Naive thymus-derived CD8-positive, alpha-beta T cell (primary cell): ENCODE measurements around the gene CDCA5. TPM values are rescaled to one million over a fixed set of nuclear protein-coding genes. Genes with fewer than 3 reads are reported as not detected.
"Not testable (repeated sequence)": the region's sequence is repeated elsewhere in the genome, so short reads cannot be mapped to it uniquely, and the experiment has no call there.

Experiments used
- ATAC-seq, 2 donors: fragments of 150-1000 bp; cut with Tn5 transposase in 1 of 2; sonication (Bioruptor Pico), chemical (Tn5 transposase) in 1 of 2; 1 replicate in 1 of 2; 2 replicates in 1 of 2; pipeline ENCODE4 v1.10.0; 2021; ENCODE audit warnings: mild to moderate bottlenecking in 2 of 2, moderate library complexity in 2 of 2
- POLR2A ChIA-PET: fragments of 350-600 bp; sonication (Branson Sonifier 250); formaldehyde crosslinking; loops from one replicate; lab custom pipeline; 2021; ENCODE audit warnings: antibody characterized with exemption; lab: Charles Lee
- DNase-seq, 10 donors: peaks; one replicate each; pipeline versions ENCODE4 v3.0.0 to v3.0.0-alpha.2; 2020 to 2022
- H3K27ac Mint-ChIP-seq, 10 donors: one replicate each; pipeline ENCODE4 v1.8.0; 2020 to 2022; ENCODE audit warnings: mild to moderate bottlenecking in 10 of 10, mixed read lengths in 10 of 10, moderate library complexity in 4 of 10, inconsistent platforms in 1 of 10
- H3K27me3 Mint-ChIP-seq, 5 donors: one replicate each; pipeline ENCODE4 v1.8.0; 2021 to 2022; ENCODE audit warnings: mixed read lengths in 5 of 5
- H3K36me3 Mint-ChIP-seq, 3 donors: one replicate each; pipeline ENCODE4 v1.8.0; 2020 to 2022; ENCODE audit warnings: mixed read lengths in 3 of 3, mild to moderate bottlenecking in 2 of 3, inconsistent platforms in 1 of 3
- H3K4me1 Mint-ChIP-seq, 4 donors: one replicate each; pipeline ENCODE4 v1.8.0; 2021 to 2022; ENCODE audit warnings: mixed read lengths in 4 of 4
- H3K4me3 Mint-ChIP-seq, 10 donors: one replicate each; pipeline ENCODE4 v1.8.0; 2020 to 2022; ENCODE audit warnings: mild to moderate bottlenecking in 10 of 10, mixed read lengths in 10 of 10, moderate library complexity in 6 of 10, inconsistent platforms in 1 of 10
- H3K9me3 Mint-ChIP-seq, 9 donors: one replicate each; pipeline ENCODE4 v1.8.0; 2020 to 2022; ENCODE audit warnings: mixed read lengths in 9 of 9, mild to moderate bottlenecking in 3 of 9, inconsistent platforms in 1 of 9, moderate library complexity in 1 of 9
- polyA plus RNA-seq, 3 donors: library from polyadenylated mRNA; unstranded; fragments of 300-500 nt; fragmentation: Illumina TruSeq; gene quantifications; one replicate each; pipeline ENCODE4 v1.2.3, GENCODE V29; 2021
- total RNA-seq, 8 experiments: library from RNA in 2 of 8; stranded (reverse) in 2 of 8; gene quantifications; one replicate each; pipeline ENCODE4 v1.2.3 and lab custom pipeline; 2021 to 2026

The CDCA5 gene
- total and polyA plus RNA-seq, 5 experiments from 2014 or later = 0.22 to 1.0 (median 0.60) TPM

DNA sequence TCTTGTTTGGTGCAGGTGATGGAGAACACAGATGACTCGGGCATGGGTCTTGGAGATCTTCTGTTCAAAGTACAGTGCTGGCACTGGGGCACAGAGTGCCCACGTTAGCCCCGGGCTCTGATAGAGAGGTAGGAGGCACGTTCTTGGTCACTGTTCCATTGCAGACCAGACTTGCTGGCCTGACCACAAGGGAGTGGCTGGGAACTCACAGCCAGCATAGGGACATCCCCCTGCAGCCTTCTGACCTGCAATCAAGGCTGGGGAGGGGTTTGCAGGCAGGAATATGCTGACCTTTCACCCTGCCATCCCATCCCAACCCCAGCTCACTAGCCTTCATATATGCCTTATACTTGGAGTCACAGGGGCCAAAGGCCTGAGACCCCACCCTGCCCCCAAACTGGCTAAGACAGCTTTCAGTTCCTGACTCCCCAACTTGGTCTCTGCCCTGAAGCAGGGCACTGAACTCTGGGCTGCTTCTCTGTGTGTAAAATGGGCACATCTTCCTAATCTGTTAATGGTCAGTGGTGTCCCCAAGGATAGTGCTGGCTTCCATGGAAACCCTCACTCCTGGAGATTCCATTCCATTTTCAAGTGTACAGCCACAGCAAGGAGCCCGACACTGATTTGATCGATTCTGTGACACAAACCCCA, 42.9 kb upstream of the CDCA5 start:
- Mint-ChIP-seq H3K36me3 (peaks cover 0 to 69% (median 0%) of the 10 kb centered on the region in 3 donors), H3K27me3 (no peaks in the 10 kb centered on the region), H3K4me1 (peaks cover 8 to 30% (median 20%) of the 10 kb centered on the region in 4 donors), H3K4me3 (no peak overlapping the region), H3K27ac (peak overlapping the region in 2 of 10 donors; percentile 57 to 65), H3K9me3 (no peaks in the 10 kb centered on the region)
- ATAC-seq (no peak), DNase-seq (no peak)
- POLR2A ChIA-PET = interaction anchor here (0.9 to 7.5 kb wide), 5 partner anchors 9 to 348 kb away, joined by 3 to 135 read pairs (median 4); partner anchors contain the start of genes ARL2, SYVN1, TM7SF2 and ZNHIT2

DNA sequence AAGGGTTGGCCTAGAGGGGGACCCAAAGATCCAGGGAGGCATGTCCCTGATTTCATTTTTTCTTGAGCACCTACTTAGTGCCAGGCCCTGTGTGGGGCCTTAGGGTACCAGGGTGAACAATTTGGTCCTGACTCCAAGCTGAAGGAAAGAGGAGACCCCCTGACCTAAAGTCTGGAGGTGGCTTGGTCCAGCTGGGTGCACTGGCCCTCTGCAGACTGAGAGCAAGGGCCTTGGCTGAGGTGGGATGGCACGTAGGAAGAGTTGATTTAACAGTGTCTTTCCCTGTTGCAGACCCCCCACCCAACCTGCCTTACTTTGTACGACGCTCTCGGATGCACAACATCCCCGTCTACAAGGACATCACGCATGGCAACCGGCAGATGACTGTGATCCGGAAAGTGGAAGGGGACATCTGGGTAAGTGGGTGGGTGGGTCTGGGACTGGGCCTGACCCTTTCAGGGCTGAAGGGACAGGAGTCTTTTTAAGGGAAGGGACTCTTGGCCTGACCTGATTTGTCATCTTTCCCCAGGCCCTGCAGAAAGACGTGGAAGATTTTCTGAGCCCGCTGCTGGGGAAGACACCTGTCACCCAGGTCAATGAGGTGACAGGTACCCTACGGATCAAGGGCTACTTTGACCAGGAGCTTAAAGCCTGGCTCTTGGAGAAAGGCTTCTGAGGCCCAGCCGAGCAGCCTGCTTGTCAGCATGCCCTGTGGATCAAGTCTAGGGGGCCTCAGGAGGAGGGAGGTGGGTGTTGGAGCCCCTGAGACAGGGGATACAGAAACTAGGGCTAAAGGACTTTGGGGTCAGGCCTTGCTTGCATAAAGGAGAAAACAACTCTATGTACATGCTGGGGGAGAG, 41.6 kb upstream of the CDCA5 start:
- H3K27ac Mint-ChIP-seq = peak overlapping the region in 2 of 10 donors; percentile 68 to 70
- POLR2A ChIA-PET = interaction anchor here (0.5 to 7.5 kb wide), 5 partner anchors 10 to 111 kb away, joined by 3 to 135 read pairs (median 6); partner anchors contain the start of genes ARL2, SYVN1, TM7SF2 and VPS51
- ATAC-seq (no peak), DNase-seq (no peak)
- peaks cover 0 to 68% (median under 1%) of the 10 kb centered on the region in 3 donors for H3K36me3 Mint-ChIP-seq
- no peaks in the 10 kb centered on the region for H3K27me3 Mint-ChIP-seq
- peaks cover 11 to 34% (median 30%) of the 10 kb centered on the region in 4 donors for H3K4me1 Mint-ChIP-seq
- H3K4me3 Mint-ChIP-seq = peak overlapping the region in 2 of 10 donors; percentile 2 to 20
- H3K9me3 Mint-ChIP-seq = no peaks in the 10 kb centered on the region

DNA sequence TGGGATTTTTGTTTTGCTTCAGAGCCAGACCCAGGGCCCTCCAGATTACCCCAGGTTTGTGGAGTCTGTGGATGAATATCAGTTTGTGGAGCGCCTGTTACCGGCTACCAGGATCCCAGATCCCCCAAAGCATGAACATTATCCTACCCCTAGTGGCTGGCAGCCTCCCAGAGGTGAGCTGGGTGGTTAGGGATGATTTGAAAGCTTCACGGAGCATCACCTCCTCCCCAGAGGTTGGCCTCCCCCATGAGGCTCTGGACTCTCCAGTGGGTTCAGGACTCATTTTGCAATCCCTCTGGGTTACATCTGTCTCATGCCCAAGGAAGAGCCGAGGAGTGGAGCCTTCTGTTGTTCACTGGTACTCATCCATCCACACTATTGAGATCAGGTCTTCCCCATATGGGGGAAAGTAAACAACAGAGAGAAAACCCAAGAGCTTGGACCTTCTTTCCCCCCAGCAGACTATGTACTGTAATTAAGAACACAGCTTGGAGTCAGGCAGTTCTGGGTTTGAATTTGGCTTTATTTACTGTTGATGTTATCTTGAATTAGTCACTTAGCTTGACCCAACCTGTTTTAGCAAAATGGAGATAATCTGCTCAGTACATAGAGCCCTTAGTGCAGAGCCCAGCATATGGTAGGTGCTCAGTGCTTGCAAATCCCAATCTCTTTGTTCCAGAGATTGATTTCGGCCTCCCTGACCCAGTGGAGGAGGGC, 40.8 kb upstream of the CDCA5 start:
- no peaks in the 10 kb centered on the region for H3K27me3 Mint-ChIP-seq
- H3K4me3 Mint-ChIP-seq = peak overlapping the region in 8 of 10 donors; percentile 16 to 64 (median 35)
- POLR2A ChIA-PET = interaction anchor here (1.5 to 7.5 kb wide), 3 partner anchors 11 to 28 kb away, joined by 5 to 135 read pairs (median 101); partner anchors contain the start of genes SYVN1, TM7SF2 and VPS51
- no peaks in the 10 kb centered on the region for H3K9me3 Mint-ChIP-seq
- peak overlapping the region in 7 of 10 donors; percentile 20 to 90 (median 68) for H3K27ac Mint-ChIP-seq
- DNase-seq (no peak), ATAC-seq (no peak)
- peaks cover 11 to 38% (median 32%) of the 10 kb centered on the region in 4 donors for H3K4me1 Mint-ChIP-seq
- peaks cover 0 to 68% (median 5%) of the 10 kb centered on the region in 3 donors for H3K36me3 Mint-ChIP-seq

DNA sequence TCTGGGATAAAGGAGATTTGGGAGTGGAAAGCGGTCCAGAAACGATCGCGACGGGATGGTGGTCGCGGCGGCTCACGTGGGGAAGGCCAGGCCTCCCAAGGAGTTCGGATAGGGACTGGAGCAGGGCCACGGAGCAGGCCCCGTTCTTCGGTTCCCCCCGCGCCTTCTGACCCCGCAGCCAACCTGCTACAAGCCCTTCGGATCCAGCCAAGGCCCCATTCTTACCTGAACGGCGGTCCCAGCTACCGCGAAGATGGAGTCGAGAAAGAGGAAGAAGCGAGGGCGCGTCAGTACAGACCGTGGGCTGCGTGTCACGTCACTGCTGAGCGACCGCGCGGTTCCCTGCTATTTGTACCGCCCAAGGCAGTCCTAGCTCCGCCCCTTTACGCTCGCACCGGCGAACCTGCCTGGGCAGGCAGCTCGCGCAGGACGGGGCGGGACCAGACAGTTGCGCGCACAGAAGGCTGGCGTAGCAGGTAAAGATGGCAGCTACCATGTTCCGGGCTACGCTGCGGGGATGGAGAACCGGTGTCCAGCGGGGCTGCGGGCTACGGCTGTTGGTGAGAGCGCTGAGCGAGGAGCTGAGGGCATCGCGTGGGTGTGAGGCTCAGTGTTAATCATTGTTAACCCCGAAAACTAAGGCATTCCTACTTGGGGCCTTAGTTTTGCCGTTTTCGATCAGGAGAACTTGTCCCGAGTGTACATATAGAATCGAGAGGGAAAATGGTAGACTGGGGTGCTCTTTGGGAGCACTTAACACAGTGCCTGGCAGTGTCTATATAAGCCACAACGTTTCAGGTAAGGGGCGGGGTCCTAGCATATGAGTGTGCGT, 38.2 kb upstream of the CDCA5 start, which contains the start of the genes FAU and MRPL49:
TSS of gene FAU (minus strand) at position 270 of the 832 bp plus-strand sequence. CDS start 321 bp downstream, outside the sequence.
TSS of gene MRPL49 (plus strand) at position 457 of the 832 bp plus-strand sequence. CDS start at position 483, 26 bp downstream.
- Mint-ChIP-seq H3K9me3 (no peaks in the 10 kb centered on the region), H3K27me3 (no peaks in the 10 kb centered on the region), H3K27ac (peak within 1 kb of the TSS; percentile 98 to 100 (median 100)), H3K36me3 (peaks cover 3 to 66% (median 6%) of the 10 kb centered on the region in 3 donors), H3K4me3 (peak within 1 kb of the TSS; percentile 96 to 100 (median 98)), H3K4me1 (peaks cover 16 to 54% (median 41%) of the 10 kb centered on the region in 4 donors)
- DNase-seq = peak; percentile 89 to 99 (median 98)
- ATAC-seq = peak; percentile 80 to 83
- POLR2A ChIA-PET = interaction anchor here (0.5 to 7.5 kb wide), 34 partner anchors 9 to 776 kb away, joined by 3 to 135 read pairs (median 5); partner anchors contain the start of genes ARL2, CAPN1, CDCA5 and DPF2

DNA sequence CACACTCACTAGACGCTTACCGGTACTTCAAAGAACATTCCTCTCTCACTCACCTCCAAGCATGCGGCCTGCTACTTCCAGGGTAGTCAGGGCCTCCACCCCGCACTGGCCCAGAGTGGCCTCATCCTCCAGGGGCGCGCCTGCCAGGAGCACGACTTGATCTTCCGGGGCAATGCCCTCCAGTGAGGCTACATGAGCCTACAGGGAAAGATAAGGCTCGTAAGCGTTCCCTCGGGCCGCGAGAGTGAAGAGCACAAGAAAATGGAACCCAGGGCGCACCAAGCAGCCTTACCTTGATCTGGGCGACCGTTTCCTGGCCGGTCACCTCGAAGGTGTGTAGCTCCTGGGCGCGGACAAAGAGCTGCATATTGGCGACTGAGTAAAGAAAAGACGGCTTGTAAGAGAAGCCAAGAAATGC, 37.6 kb upstream of the CDCA5 start:
- POLR2A ChIA-PET = interaction anchor here (0.6 to 7.5 kb wide), 27 partner anchors 10 to 454 kb away, joined by 3 to 135 read pairs (median 6); partner anchors contain the start of genes ARL2, CAPN1, CDCA5 and DPF2
- DNase-seq = peak in 3 of 10 donors; percentile 9 to 36 (median 26)
- peak overlapping the region; percentile 96 to 100 (median 98) for H3K4me3 Mint-ChIP-seq
- H3K27ac Mint-ChIP-seq = peak overlapping the region; percentile 98 to 100 (median 100)
- peaks cover 19 to 59% (median 45%) of the 10 kb centered on the region in 4 donors for H3K4me1 Mint-ChIP-seq
- no peaks in the 10 kb centered on the region for H3K27me3 Mint-ChIP-seq
- H3K36me3 Mint-ChIP-seq = peaks cover 3 to 63% (median 6%) of the 10 kb centered on the region in 3 donors
- no peak for ATAC-seq
- H3K9me3 Mint-ChIP-seq = no peaks in the 10 kb centered on the region

DNA sequence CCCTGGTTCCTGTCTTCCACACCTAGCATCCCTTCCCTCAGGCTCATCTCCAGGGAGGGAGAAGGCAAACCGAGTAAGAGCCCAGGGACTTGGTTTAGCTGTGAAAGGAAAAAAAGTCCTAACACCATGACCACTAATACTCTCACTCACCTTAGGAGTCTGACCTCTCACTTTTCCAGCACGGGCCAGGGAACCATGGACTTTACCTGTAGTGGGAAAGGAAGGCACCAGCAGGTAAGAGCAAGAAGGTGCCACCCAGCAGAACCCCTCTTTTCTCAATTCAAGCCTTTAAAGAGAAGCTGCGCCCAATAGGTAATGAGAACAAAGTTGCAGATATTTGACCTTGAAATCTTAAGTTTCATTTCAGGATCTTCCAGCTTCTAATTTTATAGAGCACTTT, 37.0 kb upstream of the CDCA5 start:
- H3K36me3 Mint-ChIP-seq = peaks cover 3 to 58% (median 6%) of the 10 kb centered on the region in 3 donors
- POLR2A ChIA-PET = interaction anchor here (0.5 to 7.5 kb wide), 17 partner anchors 10 to 1135 kb away, joined by 3 to 135 read pairs (median 12); partner anchors contain the start of genes ARL2, CAPN1, CDCA5 and POLA2

DNA sequence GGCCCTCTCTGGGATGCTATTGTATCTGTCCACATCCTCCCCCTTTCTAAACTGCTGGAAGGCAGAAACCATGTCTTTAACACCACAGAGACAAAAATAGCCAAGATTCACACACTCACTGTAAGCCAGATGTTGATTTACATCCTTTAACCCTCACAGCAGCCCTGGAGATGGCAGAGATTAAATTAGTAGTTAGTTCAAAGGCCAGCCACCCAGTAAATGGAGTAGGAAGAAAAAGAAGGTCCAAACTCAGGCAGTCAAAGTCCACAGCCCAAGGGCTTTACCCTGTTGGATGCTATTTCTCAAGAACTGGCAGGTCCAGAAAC, 35.8 kb upstream of the CDCA5 start:
- peaks cover 3 to 46% (median 6%) of the 10 kb centered on the region in 3 donors for H3K36me3 Mint-ChIP-seq
- peak overlapping the region; percentile 48 to 100 (median 100) for H3K27ac Mint-ChIP-seq
- no peaks in the 10 kb centered on the region for H3K9me3 Mint-ChIP-seq
- H3K4me3 Mint-ChIP-seq = peak overlapping the region in 4 of 10 donors; percentile 42 to 98 (median 53)
- no peak for DNase-seq
- no peaks in the 10 kb centered on the region for H3K27me3 Mint-ChIP-seq
- H3K4me1 Mint-ChIP-seq = peaks cover 19 to 67% (median 51%) of the 10 kb centered on the region in 4 donors
- ATAC-seq = no peak
- POLR2A ChIA-PET = interaction anchor here (0.6 to 7.5 kb wide), 7 partner anchors 9 to 1205 kb away, joined by 3 to 135 read pairs (median 23); partner anchors contain the start of genes ARL2, SYVN1, TM7SF2 and VPS51

More for the DNA sequence above, 37.0 kb upstream of the CDCA5 start:
- Mint-ChIP-seq H3K4me1 (peaks cover 19 to 60% (median 48%) of the 10 kb centered on the region in 4 donors), H3K9me3 (no peaks in the 10 kb centered on the region), H3K4me3 (peak overlapping the region; percentile 96 to 100 (median 98)), H3K27ac (peak overlapping the region; percentile 98 to 100 (median 100)), H3K27me3 (no peaks in the 10 kb centered on the region)
- ATAC-seq = no peak
- peak in 1 of 10 donors; percentile 0 for DNase-seq

DNA sequence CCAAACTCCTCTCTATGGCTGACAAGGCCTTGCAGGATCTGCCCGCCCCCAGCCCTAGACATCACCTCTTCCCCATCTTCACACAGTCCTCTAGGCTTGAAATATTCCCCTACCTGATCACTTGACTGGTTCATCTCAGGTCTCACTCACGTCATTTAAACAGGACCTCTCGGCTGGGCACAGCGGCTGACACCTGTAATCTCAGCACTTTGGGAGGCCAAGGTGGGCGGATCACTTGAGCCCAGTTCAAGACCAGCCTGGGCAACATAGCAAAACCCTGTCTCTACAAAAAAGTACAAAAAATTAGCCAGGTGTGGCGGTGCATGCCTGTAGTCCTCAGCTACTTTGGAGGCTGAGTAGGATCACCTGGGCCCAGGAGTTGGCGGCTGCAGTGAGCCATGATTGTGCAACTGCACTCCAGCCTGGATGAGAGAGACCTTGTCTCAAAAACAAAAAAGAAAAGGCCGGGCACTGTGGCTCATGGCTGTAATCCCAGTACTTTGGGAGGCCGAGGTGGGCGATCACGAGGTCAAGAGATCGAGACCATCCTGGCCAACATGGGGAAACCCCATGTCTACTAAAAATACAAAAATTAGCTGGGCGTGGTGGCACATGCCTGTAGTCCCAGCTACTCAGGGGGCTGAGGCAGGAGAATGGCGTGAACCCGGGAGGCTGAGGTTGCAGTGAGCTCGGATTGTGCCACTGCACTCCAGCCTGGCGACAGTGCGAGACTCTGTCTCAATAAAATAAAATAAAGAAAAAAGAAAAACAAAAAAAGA, 35.2 kb upstream of the CDCA5 start:
- peak overlapping the region in 3 of 10 donors; percentile 42 to 56 (median 50) for H3K4me3 Mint-ChIP-seq
- H3K27ac Mint-ChIP-seq = peak overlapping the region in 9 of 10 donors; percentile 70 to 100 (median 97)
- POLR2A ChIA-PET = interaction anchor here (0.6 to 3.3 kb wide), 8 partner anchors 10 to 340 kb away, joined by 3 to 38 read pairs (median 14); partner anchors contain the start of genes ARL2, SF1 and VPS51
- H3K9me3 Mint-ChIP-seq, H3K27me3 Mint-ChIP-seq, ATAC-seq, DNase-seq: not testable (repeated sequence)
- H3K4me1 Mint-ChIP-seq = peaks cover 16 to 67% (median 52%) of the 10 kb centered on the region in 4 donors
- peaks cover 3 to 41% (median 6%) of the 10 kb centered on the region in 3 donors for H3K36me3 Mint-ChIP-seq

DNA sequence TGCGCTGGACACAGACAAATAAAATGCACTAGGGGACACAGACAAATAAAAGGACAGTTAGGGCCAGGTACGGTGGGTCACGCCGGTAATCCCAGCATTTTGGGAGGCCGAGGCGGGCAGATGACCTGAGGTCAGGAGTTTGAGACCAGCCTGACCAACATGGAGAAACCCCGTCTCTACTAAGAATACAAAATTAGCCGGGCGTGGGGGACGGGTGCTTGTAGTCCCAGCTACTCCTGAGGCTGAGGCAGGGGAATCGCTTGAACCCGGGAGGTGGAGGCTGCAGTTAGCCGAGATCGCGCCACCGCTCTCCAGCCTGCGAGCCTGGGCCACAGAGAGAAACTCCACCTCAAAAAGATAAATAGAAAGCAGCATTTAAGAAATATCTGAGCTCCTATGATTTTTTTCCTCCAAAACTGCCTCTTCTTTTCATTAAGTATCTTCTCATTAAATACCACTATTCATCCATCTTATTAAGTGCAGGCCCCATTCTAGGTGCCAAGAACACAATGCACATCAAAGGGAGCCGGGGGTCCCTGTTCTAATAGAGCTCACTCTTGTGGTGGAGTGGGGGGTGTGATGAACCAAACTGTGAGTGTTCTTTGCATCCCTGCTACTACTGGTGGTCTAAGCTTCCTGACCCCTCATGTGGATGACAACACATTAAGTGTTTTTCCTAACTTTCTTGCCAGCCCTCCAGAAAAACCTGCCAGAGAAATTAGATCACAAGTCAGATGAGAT, 34.4 kb upstream of the CDCA5 start:
- POLR2A ChIA-PET = interaction anchor here (0.7 to 3.8 kb wide), 30 partner anchors 9 to 1229 kb away, joined by 3 to 42 read pairs (median 6); partner anchors contain the start of genes ARL2, B4GAT1, CAPN1 and CDCA5
- Mint-ChIP-seq H3K4me1 (peaks cover 20 to 72% (median 54%) of the 10 kb centered on the region in 4 donors), H3K36me3 (peaks cover 3 to 40% (median 6%) of the 10 kb centered on the region in 3 donors), H3K4me3 (peak overlapping the region in 9 of 10 donors; percentile 87 to 94 (median 90)), H3K9me3 (no peaks in the 10 kb centered on the region), H3K27me3 (no peaks in the 10 kb centered on the region), H3K27ac (peak overlapping the region; percentile 82 to 99 (median 97))
- DNase-seq (no peak), ATAC-seq (no peak)
